ENCODE measurements around the gene ODF2.

Gene ODF2

DNA sequence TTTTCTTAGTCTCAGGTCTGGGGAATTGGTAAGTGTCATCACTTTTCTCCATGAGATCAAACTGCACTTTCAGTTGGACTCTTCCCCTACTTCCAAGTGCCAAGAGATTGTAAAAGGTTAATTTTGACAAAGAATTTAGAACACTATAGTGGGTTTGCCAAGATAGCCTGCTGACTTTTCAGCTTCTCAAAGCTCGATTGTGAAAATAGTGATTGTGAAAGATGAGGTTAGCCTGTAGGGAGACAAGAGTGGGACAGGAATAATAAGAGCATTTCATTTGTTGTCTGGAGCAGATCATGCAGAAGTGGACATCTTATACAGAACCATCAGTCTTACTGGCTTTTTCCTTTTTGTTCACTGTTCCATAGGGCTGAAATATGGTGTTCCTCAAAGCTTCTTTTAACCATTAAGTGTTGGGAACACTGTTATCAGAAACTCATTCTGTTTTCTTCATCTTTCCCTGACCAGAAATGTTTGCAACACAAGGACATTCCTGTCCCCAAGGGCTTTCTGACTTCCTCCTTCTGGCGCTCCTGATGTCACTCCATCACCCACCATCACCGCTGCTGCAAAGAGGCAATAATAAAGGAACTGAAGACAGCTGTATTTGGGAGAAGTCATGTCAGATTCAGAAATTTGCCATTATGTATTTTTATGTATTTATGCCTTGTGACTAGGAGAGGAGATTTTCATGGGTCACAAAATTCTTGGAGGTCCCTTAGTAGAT lies 85.0 kb downstream of the ODF2 start:
- no peak for TF ChIP-seq CTCF (IDR thresholded peaks at IDR 0.05)

GRCh38 chr9:128546504-128546903 lies 90.7 kb downstream of the ODF2 start:
- no peak for TF ChIP-seq CTCF (IDR thresholded peaks at IDR 0.05)

DNA sequence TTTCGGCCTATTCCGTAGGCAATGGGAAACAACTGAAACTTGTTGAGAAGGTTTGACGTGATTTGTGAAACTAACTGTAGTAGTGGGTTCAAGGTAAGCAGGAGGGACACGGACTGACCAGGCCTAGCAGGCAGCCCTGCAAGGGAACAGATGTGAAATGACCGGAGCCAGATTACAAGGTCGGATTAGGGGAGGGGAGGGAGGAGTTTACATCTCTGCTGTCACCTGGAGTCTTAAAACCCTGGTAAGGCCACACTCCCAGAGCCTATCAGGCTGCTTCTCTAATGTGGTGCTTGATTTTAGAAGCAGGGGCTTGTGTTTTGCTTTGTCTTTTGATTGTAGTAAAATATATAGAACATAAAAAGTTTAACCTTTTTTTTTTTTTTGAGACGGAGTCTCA lies 93.1 kb downstream of the ODF2 start:
- no peak for TF ChIP-seq CTCF (IDR thresholded peaks at IDR 0.05)

DNA sequence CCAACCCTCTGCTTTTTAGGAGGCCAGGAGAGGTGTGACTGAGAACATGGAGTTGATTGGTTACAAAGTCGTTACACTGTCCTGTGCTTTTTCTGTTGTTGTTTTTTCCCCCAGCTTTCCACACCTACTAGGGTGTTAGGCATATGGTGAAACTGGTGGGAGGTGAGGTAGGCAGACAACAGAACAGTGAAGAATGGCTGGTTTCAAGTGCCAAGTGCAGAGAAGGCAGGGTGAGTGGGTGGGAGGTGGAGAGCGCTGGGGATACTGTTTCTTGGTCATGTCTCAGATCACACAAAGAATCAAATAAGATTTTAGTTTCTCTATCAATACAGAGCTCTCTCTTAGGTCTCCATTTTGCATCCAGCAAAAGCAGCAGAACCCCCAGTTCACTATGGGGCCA lies 94.4 kb downstream of the ODF2 start:
- TF ChIP-seq CTCF (IDR thresholded peaks at IDR 0.05), result no peak
